GM12878 (cell line): ENCODE results near the gene UQCC2. TPM values are rescaled to one million over a fixed set of nuclear protein-coding genes. Genes with fewer than 3 reads are reported as not detected.

Experiments
- ATAC-seq: fragments of 200-7000 bp; cut with Tn5 transposase; 3 replicates; pipeline ENCODE4 v1.9.1; 2020; ENCODE audit warnings: mild to moderate bottlenecking, moderate library complexity
- BruUV-seq: library from RNA; stranded (reverse); fragments of 400-500 nt; replicated peaks from 2 replicates; lab custom pipeline; 2021; lab: Mats Ljungman, UMichigan
- CTCF ChIA-PET: fragments of 300-600 bp; sonication (Branson Sonifier 250); formaldehyde crosslinking; extraction: SDS; loops from one replicate; lab custom pipeline; 2021; ENCODE audit warnings: inconsistent platforms; lab: Yijun Ruan, JAX
- POLR2A ChIA-PET: fragments of 350-600 bp; formaldehyde crosslinking; extraction: SDS; loops from one replicate; lab custom pipeline; 2021; ENCODE audit warnings: inconsistent platforms; lab: Charles Lee
- RAD21 ChIA-PET: fragments of 300-600 bp; sonication (Branson Sonifier 250); formaldehyde crosslinking; loops from one replicate; lab custom pipeline; 2023; ENCODE audit warnings: antibody characterized with exemption; ENCODE audit not compliant: unreplicated experiment; lab: Charles Lee
- SMC1A ChIA-PET: fragments of 300-600 bp; sonication (Branson Sonifier 250); formaldehyde crosslinking; loops from one replicate; lab custom pipeline; 2023; ENCODE audit not compliant: unreplicated experiment, uncharacterized antibody; lab: Charles Lee
- DNase-seq: peaks from one replicate; pipeline ENCODE4 v3.0.0-alpha.2; 2011; ENCODE audit warnings: low read depth, low spot score
- FAIRE-seq: peaks from 3 replicates; lab custom pipeline; 2011; peaks lifted over from hg19 to GRCh38; lab: Jason Lieb, UNC
- H2AFZ ChIP-seq: 2 replicates; pipeline ENCODE4 v1.6.0; 2011; ENCODE audit warnings: low read depth, low read length, control low read depth; ENCODE audit not compliant: control insufficient read depth
- H3K27ac ChIP-seq: 2 replicates; pipeline ENCODE4 v1.5.1; 2011; ENCODE audit warnings: control low read depth; ENCODE audit not compliant: control insufficient read depth, insufficient read depth
- H3K27me3 ChIP-seq, 2 experiments: replicated peaks in 1 of 2; 2 replicates each; pipeline versions ENCODE4 v1.6.0 to v1.6.1; 2011; ENCODE audit warnings: low read length in 1 of 2; ENCODE audit not compliant: control insufficient read depth in 2 of 2, insufficient read depth in 2 of 2
- H3K36me3 ChIP-seq, 2 experiments: 2 replicates each; pipeline ENCODE4 v1.5.1; 2011; ENCODE audit warnings: low read length in 1 of 2; ENCODE audit not compliant: control insufficient read depth in 2 of 2, insufficient read depth in 2 of 2
- H3K4me1 ChIP-seq: 2 replicates; pipeline ENCODE4 v1.6.1; 2011; ENCODE audit warnings: mild to moderate bottlenecking, low read length, moderate library complexity, mixed read lengths; ENCODE audit not compliant: control insufficient read depth, insufficient read depth
- H3K4me2 ChIP-seq: 2 replicates; pipeline ENCODE4 v1.6.0; 2011; ENCODE audit warnings: control low read depth; ENCODE audit not compliant: control insufficient read depth, insufficient read depth
- H3K4me3 ChIP-seq: fragments of 200-600 bp; sonication (generic); 2 replicates; pipeline ENCODE4 v1.5.1; 2016
- H3K79me2 ChIP-seq: 2 replicates; pipeline ENCODE4 v1.6.0; 2011; ENCODE audit warnings: low read length; ENCODE audit not compliant: control insufficient read depth, insufficient read depth
- H3K9ac ChIP-seq: 2 replicates; pipeline ENCODE4 v1.8.0; 2011; ENCODE audit warnings: low read length, control low read depth, mixed read lengths; ENCODE audit not compliant: control insufficient read depth, insufficient read depth
- H3K9me3 ChIP-seq: replicated peaks from 3 replicates; pipeline ENCODE4 v1.5.1; 2011; ENCODE audit warnings: mild to moderate bottlenecking, low read length; ENCODE audit not compliant: control insufficient read depth, insufficient read depth
- H4K20me1 ChIP-seq: 2 replicates; pipeline ENCODE4 v1.6.0; 2011; ENCODE audit not compliant: control insufficient read depth, insufficient read depth
- IKZF2 ChIP-seq, 2 experiments: fragments of 450-650 bp; IDR thresholded peaks; 2 replicates each; pipeline ENCODE4 v1.6.1; 2017; ENCODE audit warnings: mild to moderate bottlenecking in 2 of 2, moderate library complexity in 2 of 2
- POU2F2 ChIP-seq: IDR thresholded peaks from 3 replicates; pipeline ENCODE4 v1.6.1; 2011; ENCODE audit warnings: low read depth, mild to moderate bottlenecking, low read length, borderline replicate concordance
- STAT1 ChIP-seq: fragments of 450-650 bp; conservative IDR thresholded peaks from 2 replicates; pipeline ENCODE4 v1.6.1; 2014; ENCODE audit warnings: antibody characterized with exemption, mild to moderate bottlenecking
- TAF1 ChIP-seq: IDR thresholded peaks from 2 replicates; pipeline ENCODE4 v1.6.1; 2011; ENCODE audit warnings: mild to moderate bottlenecking, low read depth, low read length, borderline replicate concordance
- ZNF207 ChIP-seq: fragments of 450-650 bp; IDR thresholded peaks from 2 replicates; pipeline ENCODE4 v1.6.1; 2014; ENCODE audit warnings: antibody characterized with exemption, mild to moderate bottlenecking, borderline replicate concordance
- ZNF274 ChIP-seq: IDR thresholded peaks from one replicate; pipeline ENCODE4 v1.8.0; 2011; ENCODE audit not compliant: insufficient read length, insufficient read depth
- WGBS: methylation state at CpG from one replicate; pipeline ENCODE4 v1.1.6; 2016; ENCODE audit warnings: low lambda C conversion rate; ENCODE audit not compliant: insufficient replicate concordance, insufficient coverage; ENCODE audit errors: missing lambda C conversion rate; 5-methylcytosine and 5-hydroxymethylcytosine counted together
- in situ Hi-C: fragments of 300-500 bp; cut with MboI; formaldehyde crosslinking; loops from 9 replicates; pipeline ENCODE4 v1.14.3; 2018; ENCODE audit warnings: mixed read lengths
- intact Hi-C: fragments of 100-400 bp; cut with micrococcal nuclease; formaldehyde crosslinking; loops from one replicate; pipeline ENCODE4 v1.14.2; 2022; ENCODE audit not compliant: unreplicated experiment
- polyA plus RNA-seq, 11 experiments: library from polyadenylated mRNA; depleted of rRNA in 4 of 11; unstranded in 6 of 11; stranded (reverse) in 5 of 11; fragments of >200 nt; fragmentation: Nextera tagmentation in 4 of 11; fragmentation: Illumina TruSeq in 1 of 11; extraction: Ambion mirVana in 4 of 11; extraction: Trizol in 1 of 11; gene quantifications; 1 replicate in 1 of 11; 2 replicates in 10 of 11; pipeline versions ENCODE4 v1.2.1 to v1.2.3, GENCODE V29; 2011 to 2016; ENCODE audit warnings: inconsistent platforms in 2 of 11, missing spikeins in 2 of 11, low read depth in 1 of 11
- total RNA-seq, 4 experiments: library from RNA; depleted of rRNA in 3 of 4; stranded (reverse); fragments of >200 nt in 3 of 4; fragmentation: Illumina TruSeq in 1 of 4; extraction: Trizol in 1 of 4; gene quantifications; 2 replicates each; pipeline versions ENCODE4 v1.2.1 to v1.2.3, GENCODE V29; 2013 to 2021
- TF ChIP-seq, protein P1 (sequence below): IDR thresholded peaks from 2 replicates; pipeline ENCODE4 v1.6.1; 2011; ENCODE audit warnings: low read depth, low read length, improper control_type of control experiment, borderline replicate concordance
- TF ChIP-seq, protein P2 (sequence below): fragments of 450-650 bp; IDR thresholded peaks from 2 replicates; pipeline ENCODE4 v1.6.1; 2017; ENCODE audit warnings: mild to moderate bottlenecking
- TF ChIP-seq, protein P3 (sequence below): fragments of 450-650 bp; IDR thresholded peaks from 2 replicates; pipeline ENCODE4 v1.6.1; 2017; ENCODE audit warnings: mild to moderate bottlenecking, moderate library complexity

UQCC2 gene
- total and polyA plus RNA-seq, 10 of the 15 experiments (the other 5 are each of a cell fraction or from before 2014, with no cell fraction given) = 40.6 to 478 (median 71.2) TPM

DNA sequence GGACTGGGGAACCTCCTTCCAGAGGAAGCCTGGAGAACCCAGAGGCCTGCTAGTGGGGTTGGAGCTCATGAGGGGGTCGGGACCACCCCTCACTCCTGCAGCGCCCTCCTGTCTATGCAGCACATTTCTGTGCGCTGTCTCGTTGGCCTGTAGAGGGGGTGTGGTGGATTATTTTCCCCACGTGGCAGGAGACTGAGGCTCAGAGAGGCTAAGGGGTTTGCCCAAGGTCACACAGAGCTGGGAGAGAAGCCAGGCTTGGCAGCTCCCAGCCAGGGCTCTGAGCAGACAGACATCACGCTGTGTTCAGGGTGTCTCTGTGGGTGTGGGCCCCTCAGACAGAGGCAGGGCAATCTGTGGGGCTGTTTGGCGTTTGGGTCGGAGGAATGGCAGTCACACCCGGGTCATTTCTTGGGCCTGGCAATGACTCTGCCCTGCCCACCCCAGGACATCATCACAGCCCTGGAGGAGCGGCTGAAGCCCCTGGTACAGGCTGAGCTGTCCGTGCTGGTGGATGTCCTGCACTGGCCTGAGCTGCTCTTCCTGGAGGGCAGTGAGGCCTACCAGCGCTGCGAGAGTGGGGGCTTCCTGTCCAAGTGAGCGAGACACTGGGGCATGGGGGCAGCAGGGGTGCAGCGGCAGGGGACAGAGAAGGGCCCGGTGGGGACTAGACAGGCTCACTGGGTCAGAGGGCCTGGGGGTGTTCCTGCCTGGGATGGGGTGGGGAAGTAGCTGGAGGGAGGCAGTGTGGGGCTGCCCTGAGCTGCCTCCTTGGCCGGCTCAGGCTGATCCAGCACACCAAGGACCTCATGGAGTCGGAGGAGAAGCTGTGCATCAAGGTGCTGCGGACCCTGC, 27.7 kb downstream of the UQCC2 start:
- no peak for DNase-seq
- no peak overlapping the region for H3K9ac ChIP-seq
- ChIA-PET SMC1A (no interaction called here), POLR2A (no interaction called here), CTCF (interaction anchor here (1.0 kb wide), 1 partner anchor 17 kb away, joined by 3 read pairs; no protein-coding TSS in a partner anchor), RAD21 (interaction anchor here (0.6 kb wide), 1 partner anchor 250 kb away, joined by 5 read pairs; no protein-coding TSS in a partner anchor)
- H3K4me1 ChIP-seq = no peaks in the 10 kb centered on the region
- H3K4me2 ChIP-seq = no peak overlapping the region
- 92% methylated on average over 19 of the region's 19 CpGs for WGBS
- peaks cover 7 to 53% of the 10 kb centered on the region in 2 experiments; a peak in 3 of 4 replicates for H3K36me3 ChIP-seq
- no TSS peak for BruUV-seq
- no peak overlapping the region for H3K4me3 ChIP-seq
- in situ Hi-C loops = no loop called here
- ATAC-seq = no peak
- TF ChIP-seq IKZF2 (IDR thresholded peaks at IDR 0.05) (no peak), STAT1 (no peak), POU2F2 (no peak), ZNF274 (no peak), TAF1 (no peak), ZNF207 (no peak)
- TF ChIP-seq, protein P1, sequence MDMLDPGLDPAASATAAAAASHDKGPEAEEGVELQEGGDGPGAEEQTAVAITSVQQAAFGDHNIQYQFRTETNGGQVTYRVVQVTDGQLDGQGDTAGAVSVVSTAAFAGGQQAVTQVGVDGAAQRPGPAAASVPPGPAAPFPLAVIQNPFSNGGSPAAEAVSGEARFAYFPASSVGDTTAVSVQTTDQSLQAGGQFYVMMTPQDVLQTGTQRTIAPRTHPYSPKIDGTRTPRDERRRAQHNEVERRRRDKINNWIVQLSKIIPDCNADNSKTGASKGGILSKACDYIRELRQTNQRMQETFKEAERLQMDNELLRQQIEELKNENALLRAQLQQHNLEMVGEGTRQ = no peak
- TF ChIP-seq, protein P2, sequence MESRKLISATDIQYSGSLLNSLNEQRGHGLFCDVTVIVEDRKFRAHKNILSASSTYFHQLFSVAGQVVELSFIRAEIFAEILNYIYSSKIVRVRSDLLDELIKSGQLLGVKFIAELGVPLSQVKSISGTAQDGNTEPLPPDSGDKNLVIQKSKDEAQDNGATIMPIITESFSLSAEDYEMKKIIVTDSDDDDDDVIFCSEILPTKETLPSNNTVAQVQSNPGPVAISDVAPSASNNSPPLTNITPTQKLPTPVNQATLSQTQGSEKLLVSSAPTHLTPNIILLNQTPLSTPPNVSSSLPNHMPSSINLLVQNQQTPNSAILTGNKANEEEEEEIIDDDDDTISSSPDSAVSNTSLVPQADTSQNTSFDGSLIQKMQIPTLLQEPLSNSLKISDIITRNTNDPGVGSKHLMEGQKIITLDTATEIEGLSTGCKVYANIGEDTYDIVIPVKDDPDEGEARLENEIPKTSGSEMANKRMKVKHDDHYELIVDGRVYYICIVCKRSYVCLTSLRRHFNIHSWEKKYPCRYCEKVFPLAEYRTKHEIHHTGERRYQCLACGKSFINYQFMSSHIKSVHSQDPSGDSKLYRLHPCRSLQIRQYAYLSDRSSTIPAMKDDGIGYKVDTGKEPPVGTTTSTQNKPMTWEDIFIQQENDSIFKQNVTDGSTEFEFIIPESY = no peak
- TF ChIP-seq, protein P3, sequence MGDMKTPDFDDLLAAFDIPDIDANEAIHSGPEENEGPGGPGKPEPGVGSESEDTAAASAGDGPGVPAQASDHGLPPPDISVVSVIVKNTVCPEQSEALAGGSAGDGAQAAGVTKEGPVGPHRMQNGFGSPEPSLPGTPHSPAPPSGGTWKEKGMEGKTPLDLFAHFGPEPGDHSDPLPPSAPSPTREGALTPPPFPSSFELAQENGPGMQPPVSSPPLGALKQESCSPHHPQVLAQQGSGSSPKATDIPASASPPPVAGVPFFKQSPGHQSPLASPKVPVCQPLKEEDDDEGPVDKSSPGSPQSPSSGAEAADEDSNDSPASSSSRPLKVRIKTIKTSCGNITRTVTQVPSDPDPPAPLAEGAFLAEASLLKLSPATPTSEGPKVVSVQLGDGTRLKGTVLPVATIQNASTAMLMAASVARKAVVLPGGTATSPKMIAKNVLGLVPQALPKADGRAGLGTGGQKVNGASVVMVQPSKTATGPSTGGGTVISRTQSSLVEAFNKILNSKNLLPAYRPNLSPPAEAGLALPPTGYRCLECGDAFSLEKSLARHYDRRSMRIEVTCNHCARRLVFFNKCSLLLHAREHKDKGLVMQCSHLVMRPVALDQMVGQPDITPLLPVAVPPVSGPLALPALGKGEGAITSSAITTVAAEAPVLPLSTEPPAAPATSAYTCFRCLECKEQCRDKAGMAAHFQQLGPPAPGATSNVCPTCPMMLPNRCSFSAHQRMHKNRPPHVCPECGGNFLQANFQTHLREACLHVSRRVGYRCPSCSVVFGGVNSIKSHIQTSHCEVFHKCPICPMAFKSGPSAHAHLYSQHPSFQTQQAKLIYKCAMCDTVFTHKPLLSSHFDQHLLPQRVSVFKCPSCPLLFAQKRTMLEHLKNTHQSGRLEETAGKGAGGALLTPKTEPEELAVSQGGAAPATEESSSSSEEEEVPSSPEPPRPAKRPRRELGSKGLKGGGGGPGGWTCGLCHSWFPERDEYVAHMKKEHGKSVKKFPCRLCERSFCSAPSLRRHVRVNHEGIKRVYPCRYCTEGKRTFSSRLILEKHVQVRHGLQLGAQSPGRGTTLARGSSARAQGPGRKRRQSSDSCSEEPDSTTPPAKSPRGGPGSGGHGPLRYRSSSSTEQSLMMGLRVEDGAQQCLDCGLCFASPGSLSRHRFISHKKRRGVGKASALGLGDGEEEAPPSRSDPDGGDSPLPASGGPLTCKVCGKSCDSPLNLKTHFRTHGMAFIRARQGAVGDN = no peak
- no peaks in the 10 kb centered on the region for H4K20me1 ChIP-seq
- no peaks in the 10 kb centered on the region for H3K9me3 ChIP-seq
- no peak overlapping the region for H2AFZ ChIP-seq
- FAIRE-seq = no peak
- no peaks in the 10 kb centered on the region for H3K79me2 ChIP-seq
- no peaks in the 10 kb centered on the region for H3K27me3 ChIP-seq
- no peak overlapping the region for H3K27ac ChIP-seq
- intact Hi-C loops = no loop called here
